HG03095 (cell line): ENCODE data around the gene PPIF.

ENCODE experiments used
- ATAC-seq: cut with Tn5 transposase; IDR thresholded peaks from one replicate; pipeline ENCODE4 v1.9.1; 2021; ENCODE audit warnings: moderate library complexity; ENCODE audit not compliant: unreplicated experiment

PPIF gene

DNA sequence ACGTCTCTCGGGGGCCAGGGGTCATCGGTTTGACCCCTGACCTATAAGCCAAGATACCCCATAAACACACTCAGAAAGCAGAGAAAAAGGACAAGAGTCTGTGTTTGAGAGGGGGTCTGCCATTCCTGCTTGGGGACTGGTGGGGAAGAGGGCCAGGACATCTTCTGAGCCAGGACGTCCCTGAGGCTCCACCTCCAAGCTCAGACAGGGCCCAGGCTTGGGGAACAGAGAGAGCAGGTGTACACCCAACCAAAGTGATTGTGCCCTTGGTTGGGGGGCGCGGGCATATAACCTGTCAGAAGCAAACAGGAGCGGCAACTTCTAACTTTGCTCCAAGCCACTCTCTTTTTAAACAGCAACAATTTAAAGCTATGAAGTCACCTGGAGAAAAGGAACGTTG, 33.9 kb upstream of the PPIF start:
- no peak for ATAC-seq

DNA sequence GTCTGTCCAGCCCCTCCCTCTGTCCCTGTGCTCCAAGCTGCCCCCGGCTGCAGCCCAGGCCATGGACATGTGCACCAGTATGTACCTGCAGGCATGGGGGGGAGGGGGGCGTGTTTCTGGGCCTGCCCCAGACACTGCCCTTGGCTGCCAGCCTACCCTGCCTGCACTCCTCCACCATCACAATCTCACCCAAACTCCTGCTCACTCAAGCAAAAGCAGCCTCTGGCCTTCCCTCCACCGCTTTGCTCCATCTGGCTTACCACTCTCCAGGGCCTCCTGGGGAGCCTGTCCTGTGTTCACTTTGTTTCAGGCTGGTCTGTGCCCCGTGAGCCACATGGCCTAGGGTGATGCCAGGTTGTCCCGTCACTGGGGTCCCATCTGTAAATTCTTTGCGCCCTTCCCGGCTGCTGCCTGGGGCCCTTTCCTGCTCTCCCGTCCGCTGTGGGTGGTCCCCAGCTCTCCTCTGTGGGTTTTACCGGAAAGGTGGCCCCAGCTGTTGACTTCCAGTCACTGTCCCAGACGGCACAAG, 33.3 kb upstream of the PPIF start:
- no peak for ATAC-seq

DNA sequence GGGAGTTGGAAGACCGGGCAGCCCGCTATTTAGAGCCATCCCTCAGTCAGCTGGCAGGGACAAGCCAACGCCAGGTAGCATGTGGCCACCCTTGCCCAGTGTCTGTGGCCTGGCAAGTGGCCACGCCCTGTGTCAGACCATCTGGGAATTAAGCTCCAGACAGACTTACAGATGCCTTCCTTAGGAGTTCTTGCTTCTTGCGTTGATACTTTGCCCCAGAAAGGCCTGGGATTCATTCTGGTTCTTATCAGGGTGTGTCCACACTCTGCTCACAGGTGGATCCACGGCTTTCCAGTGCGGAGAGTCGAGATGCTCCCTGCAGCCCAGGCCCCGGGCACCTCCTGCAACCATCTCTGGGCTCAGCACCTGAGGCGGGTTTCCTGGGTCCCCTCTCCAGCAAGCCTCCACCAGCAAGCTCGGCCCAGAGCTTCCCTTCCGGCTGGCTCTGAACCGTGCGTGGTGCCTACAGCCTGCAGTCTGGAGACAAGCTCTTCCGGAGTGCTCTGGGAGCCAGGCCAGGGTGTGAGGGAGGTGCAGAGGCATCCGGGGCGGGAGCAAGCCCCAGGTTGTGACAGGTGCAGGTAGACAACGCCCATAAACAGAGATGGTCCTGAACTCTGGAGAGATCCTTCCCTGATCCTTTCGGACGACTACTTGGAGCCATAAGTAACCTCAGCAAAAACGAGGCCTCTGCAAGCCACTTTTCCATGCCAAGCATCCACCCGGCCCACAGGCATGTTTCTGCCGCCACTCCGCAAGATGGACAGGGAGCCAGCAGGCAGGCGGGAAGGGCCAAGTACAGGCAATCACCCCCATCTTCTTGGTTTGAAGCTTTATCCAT, 32.3 kb upstream of the PPIF start:
- ATAC-seq = no peak

DNA sequence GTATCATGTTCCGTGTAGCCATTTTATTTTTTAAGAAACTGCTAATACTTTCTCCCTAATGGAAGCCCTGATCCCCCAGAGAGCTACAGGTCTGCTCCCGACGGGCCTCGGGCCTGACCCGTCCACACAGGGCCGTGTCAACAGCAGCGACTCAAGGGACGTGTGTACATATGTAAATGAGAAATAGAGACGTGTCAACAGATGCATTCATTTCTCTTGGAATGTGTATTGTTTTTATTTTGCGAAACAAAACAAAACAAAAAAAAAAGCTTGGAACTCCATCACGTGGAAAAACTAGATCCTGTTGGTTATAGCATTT, 31.7 kb upstream of the PPIF start:
- no peak for ATAC-seq

DNA sequence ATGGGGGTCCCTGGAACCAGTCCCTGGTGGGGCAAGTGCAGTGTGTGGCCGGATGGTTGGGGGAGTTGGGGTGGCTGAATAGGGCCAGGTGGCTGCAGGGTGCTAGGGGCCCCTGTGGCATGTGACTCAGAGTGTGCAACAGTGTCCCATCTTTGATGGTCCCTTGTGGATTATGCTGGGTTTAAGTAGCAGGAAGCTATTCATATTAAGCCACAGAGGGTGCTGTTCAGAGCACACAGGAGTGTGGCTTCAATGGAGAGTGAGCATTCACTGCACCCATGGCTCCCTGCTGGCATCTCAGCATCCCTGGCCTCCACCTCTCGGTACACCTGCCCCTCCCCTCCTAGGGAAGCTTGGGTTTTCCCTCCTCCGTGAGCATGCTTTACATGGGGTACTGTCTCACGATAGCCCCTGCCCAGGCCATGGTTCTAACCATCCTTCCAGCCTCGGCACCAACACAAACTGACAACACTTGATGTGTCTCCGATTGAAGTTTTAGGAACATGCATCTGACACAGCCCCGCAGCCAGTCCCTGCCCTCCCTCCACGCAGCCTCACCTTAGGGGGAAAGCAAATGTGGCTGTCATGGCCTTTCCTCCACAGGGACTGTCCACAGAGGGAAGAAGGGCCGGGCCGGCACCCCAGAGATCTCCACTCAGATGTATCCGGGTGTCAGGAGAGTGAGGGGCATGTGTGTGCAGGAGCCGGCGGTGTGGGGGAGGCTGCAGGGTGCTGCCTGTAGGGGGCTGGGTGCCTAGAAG, 30.4 kb upstream of the PPIF start:
- peak; percentile 54 for ATAC-seq

DNA sequence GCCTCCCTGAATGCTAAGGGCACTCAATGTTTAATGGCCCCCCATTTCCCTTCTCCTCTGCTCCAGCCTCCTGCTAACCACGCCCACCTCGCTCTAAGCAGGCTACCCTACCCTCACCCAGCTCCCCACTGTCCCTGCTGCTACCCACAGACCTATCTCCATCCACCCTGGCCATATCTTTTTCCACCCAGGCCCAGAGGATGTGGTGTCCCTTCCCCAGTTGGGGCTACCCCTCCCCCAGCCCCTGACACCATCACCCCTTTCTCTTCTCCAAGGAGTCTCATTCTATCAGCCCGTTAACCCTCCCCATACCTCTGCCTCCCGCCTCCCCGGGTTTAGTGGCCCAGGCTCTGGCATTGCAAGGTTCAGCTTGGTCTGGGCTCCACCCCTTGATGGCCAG, 28.9 kb upstream of the PPIF start:
- ATAC-seq = no peak

DNA sequence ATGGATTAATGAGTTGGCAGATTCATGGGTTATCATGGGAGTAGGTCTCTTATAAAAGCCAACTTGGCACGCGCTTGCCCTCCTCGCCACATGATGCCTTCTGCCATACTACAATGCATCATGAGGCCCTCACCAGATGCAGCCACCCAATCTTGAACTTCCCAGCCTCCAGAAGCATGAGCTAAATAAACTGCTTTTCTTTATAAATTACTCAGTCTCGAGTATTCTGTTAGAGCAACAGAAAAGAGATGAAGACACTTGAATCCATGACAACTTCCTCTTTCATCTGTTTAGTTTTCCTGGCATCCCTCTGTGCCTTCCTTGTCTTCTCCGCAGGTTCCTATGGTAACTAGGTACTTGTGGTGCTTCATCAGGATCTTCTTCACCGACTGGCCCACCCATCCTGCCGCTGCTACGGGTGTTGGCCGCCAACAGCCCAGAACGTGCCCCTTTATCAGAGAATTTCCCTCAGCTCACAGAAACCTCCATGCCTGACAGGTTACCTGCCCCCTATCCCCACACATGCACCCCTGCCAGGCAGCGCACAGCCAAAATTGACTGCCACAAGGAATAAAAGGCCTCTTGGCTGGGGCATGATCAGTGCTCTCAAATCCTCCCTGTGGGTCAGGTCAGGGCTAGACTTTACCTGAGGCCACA, 28.0 kb upstream of the PPIF start:
- no peak for ATAC-seq

DNA sequence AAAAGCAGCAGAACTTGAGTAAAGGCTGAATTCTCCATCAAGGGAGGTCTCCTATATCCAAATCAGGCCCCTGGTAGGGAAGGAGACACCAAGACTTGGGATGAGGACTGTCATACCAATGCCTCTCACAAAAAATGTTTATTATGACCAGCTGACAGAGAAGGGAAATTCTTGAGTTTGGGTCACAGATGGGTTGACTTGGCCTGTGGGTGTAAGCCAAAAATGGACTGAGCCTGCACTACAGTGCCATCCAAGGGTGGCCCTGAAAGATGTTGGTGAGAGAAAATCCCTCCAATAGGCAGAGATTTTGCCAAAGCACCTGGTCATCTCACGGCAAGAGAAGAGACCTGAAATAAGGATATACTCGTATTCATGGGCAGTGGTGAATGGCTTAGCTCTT, 27.0 kb upstream of the PPIF start:
- ATAC-seq = no peak

DNA sequence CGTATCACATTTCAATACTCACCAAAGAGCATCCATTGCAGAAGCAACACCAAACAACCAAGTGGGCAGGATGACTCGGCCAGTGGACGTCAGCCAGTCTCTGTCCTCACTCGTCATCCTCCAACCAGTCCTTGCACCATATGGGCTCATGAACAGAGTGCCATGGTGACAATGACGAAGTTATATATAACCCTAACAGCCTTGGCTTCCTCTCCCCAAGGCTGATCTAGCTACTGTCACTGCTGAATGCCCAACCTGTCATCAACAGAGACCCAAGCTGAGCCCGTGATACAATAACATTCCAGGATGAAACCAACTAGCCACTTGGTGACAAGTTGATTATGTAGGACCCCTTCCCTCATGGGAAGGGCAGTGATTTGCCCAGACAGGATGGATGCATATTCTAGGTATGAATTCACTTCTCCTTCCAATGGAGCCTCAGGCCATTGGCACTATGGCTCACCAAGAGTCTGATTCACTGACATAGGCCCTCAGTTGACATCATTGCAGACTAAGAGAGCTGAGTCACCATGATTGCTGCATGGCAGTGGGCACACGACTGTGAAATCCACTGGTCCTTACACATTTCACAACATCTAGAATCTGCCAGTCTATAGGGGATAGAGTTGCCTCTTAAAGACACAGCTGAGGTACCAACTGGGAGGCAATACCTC, 26.3 kb upstream of the PPIF start:
- no peak for ATAC-seq

DNA sequence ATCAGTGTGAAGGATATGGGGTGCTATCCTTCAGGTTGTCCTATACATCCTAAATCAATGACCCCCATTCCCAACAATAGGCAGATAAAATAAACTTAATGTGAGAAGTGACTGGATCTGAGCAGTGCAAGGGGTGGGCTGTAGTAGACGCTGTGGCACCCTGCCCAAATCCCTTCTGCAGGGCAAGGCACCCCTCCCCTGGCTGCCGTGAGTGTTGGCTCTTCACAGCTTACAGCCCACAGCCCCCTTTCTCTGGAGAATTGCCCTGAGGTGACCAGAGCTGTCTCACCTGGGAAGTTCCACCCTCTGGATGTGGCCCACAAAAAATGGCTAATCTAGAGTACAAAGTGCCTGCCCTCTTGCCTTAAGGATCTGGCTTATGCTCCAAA, 25.8 kb upstream of the PPIF start:
- ATAC-seq = no peak

DNA sequence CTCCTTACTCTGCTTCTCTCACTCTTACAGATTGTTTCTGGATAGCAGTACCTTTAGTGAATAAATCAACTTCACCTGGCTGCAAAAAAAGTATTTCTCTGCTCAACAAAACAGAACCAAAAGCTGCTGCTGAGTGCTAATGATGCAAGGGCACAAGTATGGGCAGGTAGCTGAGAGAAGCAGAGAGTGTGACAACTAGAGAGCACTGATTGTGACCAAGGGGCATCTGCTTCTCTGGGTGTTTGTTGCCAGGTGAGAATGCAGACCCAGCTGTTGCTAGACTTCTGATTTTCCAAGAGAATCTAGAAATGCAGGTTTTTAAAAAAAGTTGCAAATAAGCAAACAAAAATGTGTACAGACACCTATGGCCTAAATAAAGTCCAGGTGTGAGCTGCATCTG, 25.3 kb upstream of the PPIF start:
- no peak for ATAC-seq

DNA sequence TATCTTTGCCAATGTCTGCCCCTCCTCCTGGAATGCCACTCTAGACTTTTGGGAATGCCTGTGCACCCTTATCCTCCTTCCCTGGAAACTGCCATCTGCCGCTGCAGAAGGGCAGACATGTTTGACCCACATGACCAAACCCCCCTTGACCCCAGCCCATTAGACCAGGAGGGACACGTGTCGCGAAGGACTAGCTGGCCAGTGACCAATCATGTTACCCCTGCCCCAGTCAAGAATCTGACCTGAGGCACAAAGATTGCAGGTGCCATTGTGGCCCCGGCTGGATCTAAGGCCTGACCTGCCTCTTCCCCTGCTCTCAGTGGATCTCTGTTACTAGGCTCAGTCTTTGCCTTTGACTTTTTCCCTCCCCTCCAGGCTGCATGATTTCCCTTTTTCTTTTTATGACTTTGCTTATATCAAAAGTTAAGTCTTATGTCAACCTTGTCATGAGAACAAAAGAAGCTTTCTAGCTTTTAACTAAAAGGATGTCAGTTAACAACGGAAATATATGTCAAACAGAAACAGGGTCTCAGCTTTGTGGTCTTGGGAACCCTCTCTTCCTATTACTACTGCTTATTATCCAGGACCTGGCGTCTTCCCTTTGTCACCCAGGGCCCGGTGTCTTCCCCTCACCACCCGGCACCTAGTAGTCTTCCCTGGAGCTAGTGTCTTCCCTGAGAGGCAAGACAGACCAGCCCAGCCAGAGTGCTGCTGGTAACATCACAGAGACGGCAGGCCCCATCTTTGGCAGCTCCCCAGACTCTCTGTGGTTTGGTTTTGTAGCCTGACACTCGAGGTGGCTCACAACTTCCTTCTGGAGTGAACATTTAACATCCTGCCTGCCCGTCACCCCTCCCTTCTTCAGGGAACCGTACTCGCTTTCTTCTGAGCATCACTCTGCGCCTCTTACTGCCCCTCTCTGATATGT, 24.4 kb upstream of the PPIF start:
- peak; percentile 37 for ATAC-seq

DNA sequence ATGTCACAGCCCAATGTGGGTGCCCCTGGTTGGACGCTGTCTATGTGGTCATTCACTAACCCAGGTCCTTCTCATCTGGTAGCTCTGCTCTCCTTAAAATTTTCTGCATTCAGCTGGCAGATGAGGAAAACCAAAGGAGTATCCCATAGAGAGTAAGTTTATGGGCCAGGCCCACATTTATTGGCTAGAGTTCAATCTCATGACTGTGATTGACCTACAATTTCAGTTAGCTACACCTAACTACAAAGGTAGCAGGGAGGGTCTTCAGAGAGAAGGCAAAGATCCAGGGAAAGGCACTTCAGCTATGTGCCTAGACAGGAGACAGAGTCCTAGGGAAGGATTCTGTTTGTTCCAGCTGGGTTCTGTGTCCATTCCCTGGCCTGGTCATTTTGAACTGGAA, 23.7 kb upstream of the PPIF start:
- ATAC-seq = no peak

DNA sequence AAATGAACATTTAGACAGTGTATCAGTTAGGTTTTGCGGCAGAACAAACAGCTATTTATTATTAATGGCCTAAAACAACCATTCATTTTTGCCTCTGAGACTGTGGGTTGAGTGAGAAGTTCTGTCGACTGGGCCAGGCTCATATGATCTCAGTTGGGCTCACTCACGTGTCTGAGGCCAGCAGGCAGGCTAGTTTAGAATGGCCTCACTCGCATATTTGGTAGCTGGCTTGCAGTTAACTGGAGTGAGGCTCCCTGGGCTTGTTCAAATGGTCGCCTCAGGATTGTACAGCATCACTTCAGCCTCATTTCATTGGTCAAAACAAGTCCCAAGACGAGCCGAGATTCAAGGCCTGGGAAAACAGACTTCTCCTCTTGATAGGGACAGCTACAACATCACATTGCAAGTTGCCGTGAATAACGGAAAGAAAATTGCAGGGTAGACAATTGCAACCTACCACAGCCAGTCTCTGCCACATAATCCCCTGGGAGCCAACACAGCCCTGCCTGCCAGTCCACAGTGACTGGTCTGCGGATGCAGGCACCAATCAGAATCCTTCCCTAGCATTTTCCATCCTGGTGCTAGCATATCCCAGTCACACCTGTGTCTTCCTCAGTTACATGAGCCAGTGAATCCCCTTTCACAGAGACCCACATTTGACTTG, 23.1 kb upstream of the PPIF start:
- ATAC-seq = no peak

DNA sequence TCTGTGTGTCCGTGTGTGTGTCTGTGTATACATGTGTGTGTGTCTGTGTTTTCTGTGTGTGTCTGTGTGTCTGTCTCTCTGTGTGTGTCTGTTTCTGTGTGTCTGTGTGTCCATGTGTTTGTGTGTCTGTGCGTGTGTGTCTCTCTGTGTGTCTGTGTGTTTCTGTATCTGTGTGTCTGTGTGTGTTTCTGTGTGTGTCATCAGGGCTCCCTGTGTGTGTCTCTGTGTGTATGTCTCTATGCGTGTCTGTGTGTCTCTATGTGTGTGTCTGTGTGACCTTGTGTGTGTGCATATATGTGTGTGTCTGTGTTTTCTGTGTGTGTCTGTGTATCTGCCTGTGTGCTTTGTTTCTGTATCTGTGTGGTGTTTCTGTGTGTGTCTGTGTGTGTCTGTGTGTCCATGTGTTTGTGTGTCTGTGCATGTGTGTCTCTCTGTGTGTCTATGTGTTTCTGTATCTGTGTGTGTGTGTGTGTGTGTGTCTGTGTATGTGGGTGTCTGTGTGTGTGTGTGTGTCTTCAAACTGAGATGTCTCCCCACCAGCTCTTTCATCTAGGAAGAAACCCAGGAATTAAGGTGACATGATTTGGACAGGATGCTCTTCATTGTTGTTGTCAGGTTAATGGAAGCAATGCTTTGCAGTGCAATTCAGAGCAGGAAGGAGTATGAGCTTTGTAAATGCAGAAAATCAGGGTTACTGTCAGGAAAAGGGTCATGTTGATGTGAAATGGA, 20.7 kb upstream of the PPIF start:
- no peak for ATAC-seq

DNA sequence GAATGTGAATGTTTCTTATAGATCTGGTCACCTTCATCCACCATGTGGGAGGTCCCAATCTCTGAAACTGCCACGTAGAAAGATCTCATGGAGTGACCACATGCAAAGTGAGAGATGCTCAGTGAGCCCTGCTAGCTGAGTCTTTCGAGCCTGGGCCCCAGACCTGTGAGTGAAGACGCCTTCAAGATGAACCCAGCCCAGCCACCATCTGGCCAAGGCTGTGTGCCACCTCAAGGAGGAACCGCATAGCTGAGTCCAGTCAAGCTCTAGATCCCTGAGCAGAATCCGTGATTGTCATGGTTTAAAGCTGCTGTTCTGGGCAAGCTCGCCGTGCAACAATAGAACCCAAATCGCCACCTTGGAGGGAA, 20.2 kb upstream of the PPIF start:
- no peak for ATAC-seq

DNA sequence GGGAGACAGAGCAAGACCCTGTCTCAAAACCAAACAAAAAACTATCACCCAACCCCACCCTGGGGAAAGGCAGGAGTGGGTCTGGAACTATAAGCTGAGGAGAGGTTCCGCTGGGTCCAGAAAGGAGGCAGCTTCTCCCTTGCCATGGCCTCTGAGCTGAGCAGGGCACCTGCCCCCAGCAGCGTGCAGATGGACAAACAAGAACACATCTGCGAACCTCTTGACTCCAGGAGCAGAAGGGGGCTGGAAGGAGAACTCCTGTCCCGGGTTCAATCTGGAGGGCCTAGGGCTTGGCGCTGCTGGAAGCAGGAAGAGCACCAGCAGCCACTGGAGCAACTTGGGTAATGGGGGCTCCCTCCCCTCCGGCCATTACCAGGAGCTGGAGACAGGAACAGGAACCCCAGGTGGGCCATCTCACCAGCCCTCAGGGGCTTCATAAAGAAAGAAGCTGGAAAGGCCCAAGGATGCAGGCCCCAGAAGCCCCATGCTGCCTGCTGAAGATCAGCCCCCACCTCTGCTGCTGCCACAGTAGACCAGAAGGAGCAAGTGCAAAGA, 19.0 kb upstream of the PPIF start:
- no peak for ATAC-seq

DNA sequence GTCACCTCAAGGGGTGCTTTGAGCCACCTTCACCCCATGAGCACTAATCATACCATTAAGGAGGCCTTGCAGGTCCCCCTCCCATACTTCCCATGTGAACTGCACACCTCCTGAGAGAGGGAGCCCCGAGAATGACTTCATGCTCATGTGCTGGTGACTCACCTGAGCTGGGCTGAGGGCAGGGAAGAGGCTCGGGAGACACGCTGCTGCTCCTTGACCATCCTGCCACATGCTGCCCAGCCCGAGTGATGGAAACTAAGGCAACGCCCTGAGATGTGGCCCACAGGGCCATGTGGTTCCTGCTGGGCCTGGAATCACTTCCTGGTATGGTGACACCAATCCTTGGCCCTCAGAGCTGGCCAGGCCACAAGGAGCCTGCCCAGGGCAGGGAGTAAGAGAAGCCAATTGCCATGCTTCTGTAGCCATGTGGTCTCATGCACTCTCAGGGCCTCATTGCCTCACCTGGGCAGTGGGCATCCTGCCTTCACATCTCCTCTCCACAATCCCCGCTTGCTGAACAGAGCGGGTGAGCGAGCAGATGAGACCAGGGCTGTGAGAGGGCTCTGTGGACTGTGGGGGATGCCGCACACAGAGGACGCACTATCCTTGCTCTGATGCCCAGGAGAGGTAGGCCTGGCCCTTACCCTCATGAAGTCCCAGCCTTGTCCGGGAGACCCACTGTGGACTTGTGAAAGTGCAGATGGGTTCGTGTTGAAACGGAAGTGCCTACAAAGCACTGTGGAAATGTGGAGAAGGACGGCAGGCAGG, 18.3 kb upstream of the PPIF start:
- no peak for ATAC-seq
